ENCODE data around the gene HMBS. TPM values are rescaled to one million over a fixed set of nuclear protein-coding genes. Genes with fewer than 3 reads are reported as not detected.
"Not testable (repeated sequence)": the region's sequence is repeated elsewhere in the genome, so short reads cannot be mapped to it uniquely, and the experiment has no call there.

Gene HMBS
- total and polyA plus RNA-seq, 5 donors from 2014 or later, result 5.9 to 15.5 (median 13.3) TPM

- peak overlapping the region; percentile 92 for H3K27ac ChIP-seq (ENCODE audit: insufficient read depth, low read length, poor library complexity, severe bottlenecking)
- H3K4me1 ChIP-seq (ENCODE audit: control insufficient read depth, insufficient read depth, low read length, poor library complexity, severe bottlenecking), result peaks cover 26% of the 10 kb centered on the region
- peaks cover 24% of the 10 kb centered on the region for H3K36me3 Mint-ChIP-seq
- H3K9me3 Mint-ChIP-seq, result no peaks in the 10 kb centered on the region
- H3K4me3 ChIP-seq (ENCODE audit: low read depth, low read length), result peak overlapping the region; percentile 77
- H3K27me3 ChIP-seq (ENCODE audit: control insufficient read depth, insufficient read depth, low read length), result no peaks in the 10 kb centered on the region
- ATAC-seq (ENCODE audit: low read depth in 2 of 2) (no peak), DNase-seq (peak; percentile 40 to 52 (median 48))
- peak overlapping the region; percentile 96 to 99 (median 98) for H3K4me3 Mint-ChIP-seq
- peaks cover 6 to 52% (median 23%) of the 10 kb centered on the region in 4 donors for H3K4me1 Mint-ChIP-seq
- no peaks in the 10 kb centered on the region for H3K9me3 ChIP-seq (ENCODE audit: control insufficient read depth in 2 of 2, low read length in 2 of 2)
- no peaks in the 10 kb centered on the region for H3K27me3 Mint-ChIP-seq
- peaks cover 37% of the 10 kb centered on the region for H3K36me3 ChIP-seq (ENCODE audit: control insufficient read depth, insufficient read depth, low read length)
- peak overlapping the region in 2 of 3 donors; percentile 97 for H3K27ac Mint-ChIP-seq
These were observed 28.2 kb upstream of the HMBS start for GRCh38 chr11:119056421-119056999.

DNA sequence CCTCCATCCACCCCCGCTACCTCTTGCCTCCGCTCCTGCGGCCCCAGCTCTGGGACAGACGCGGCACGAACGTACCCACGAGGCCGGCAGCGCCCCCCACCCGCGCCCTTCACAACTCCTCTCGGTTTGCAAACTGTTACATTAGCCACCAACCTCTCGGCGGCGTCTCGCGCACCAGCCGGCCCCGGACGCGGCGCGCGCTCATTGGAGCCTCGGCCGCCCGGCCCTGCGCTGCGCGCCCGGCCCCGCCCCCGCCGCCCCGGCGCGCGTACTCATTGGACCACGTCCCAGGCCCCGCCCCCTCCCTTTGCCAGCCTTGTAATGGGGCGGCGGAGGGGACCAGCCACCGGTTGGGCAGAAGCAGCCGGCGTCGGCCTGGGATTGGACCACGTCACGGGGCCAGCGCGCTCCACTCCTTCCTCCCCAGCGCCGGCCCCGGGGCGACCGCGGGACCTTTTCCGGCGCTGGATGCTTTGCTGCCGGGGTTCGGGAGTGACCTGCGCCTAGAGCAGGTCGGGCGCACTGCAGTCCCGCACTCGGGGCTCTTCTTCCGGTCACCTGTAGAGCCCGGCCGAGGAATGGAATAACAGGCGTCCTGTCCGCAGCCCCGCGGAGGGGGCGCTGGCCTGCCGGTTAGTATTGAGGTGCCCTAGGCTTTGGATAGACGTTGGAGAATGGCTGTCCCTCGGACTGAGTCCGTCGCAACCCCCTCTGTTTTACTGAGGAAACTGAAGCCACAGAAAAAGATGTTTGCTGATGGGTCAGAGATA lies 27.5 kb upstream of the HMBS start, which contains the start of gene HYOU1:
Gene HYOU1, minus strand, starts transcription at position 206 of the 770 bp plus-strand sequence. CDS start 1,045 bp downstream, outside the sequence.
- Mint-ChIP-seq H3K4me3 (peak within 1 kb of the TSS; percentile 96 to 99 (median 98)), H3K4me1 (peaks cover 6 to 46% (median 22%) of the 10 kb centered on the region in 4 donors), H3K36me3 (peaks cover 24% of the 10 kb centered on the region), H3K27ac (peak within 1 kb of the TSS; percentile 97 to 98 (median 97)), H3K9me3 (no peaks in the 10 kb centered on the region), H3K27me3 (no peaks in the 10 kb centered on the region)
- DNase-seq (peak; percentile 98), ATAC-seq (ENCODE audit: low read depth in 2 of 2) (peak; percentile 95)
- Histone ChIP-seq H3K4me1 (ENCODE audit: control insufficient read depth, insufficient read depth, low read length, poor library complexity, severe bottlenecking) (peaks cover 19% of the 10 kb centered on the region), H3K36me3 (ENCODE audit: control insufficient read depth, insufficient read depth, low read length) (peaks cover 30% of the 10 kb centered on the region), H3K27ac (ENCODE audit: insufficient read depth, low read length, poor library complexity, severe bottlenecking) (peak within 1 kb of the TSS; percentile 92), H3K9me3 (ENCODE audit: control insufficient read depth in 2 of 2, low read length in 2 of 2) (no peaks in the 10 kb centered on the region), H3K27me3 (ENCODE audit: control insufficient read depth, insufficient read depth, low read length) (no peaks in the 10 kb centered on the region), H3K4me3 (ENCODE audit: low read depth, low read length) (peak within 1 kb of the TSS; percentile 89)

DNA sequence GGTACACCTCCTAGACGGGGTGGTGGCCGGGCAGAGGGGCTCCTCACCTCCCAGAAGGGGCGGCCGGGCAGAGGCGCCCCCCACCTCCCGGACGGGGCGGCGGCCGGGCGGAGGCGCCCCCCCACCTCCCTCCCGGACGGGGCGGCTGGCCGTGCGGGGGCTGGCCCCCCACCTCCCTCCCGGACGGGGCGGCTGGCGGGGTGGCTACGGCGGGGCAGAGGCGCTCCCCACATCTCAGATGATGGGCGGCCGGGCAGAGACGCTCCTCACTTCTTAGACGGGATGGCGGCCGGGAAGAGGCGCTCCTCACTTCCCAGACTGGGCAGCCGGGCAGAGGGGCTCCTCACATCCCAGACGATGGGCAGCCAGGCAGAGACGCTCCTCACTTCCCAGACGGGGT lies 25.6 kb upstream of the HMBS start:
- Mint-ChIP-seq H3K36me3 (peaks cover 10% of the 10 kb centered on the region), H3K4me1 (peaks cover 6 to 36% (median 22%) of the 10 kb centered on the region in 4 donors)
- H3K27ac Mint-ChIP-seq; H3K27me3 ChIP-seq (ENCODE audit: control insufficient read depth, insufficient read depth, low read length); H3K27ac ChIP-seq (ENCODE audit: insufficient read depth, low read length, poor library complexity, severe bottlenecking); H3K9me3 Mint-ChIP-seq; DNase-seq; ATAC-seq (ENCODE audit: low read depth in 2 of 2); H3K9me3 ChIP-seq (ENCODE audit: control insufficient read depth in 2 of 2, low read length in 2 of 2); H3K4me3 ChIP-seq (ENCODE audit: low read depth, low read length); H3K27me3 Mint-ChIP-seq; H3K4me3 Mint-ChIP-seq: not testable (repeated sequence)
- peaks cover 18% of the 10 kb centered on the region for H3K4me1 ChIP-seq (ENCODE audit: control insufficient read depth, insufficient read depth, low read length, poor library complexity, severe bottlenecking)
- peaks cover 11% of the 10 kb centered on the region for H3K36me3 ChIP-seq (ENCODE audit: control insufficient read depth, insufficient read depth, low read length)

GRCh38 chr11:119061256-119061655 lies 23.4 kb upstream of the HMBS start:
- Mint-ChIP-seq H3K9me3 (no peaks in the 10 kb centered on the region), H3K4me3 (peak overlapping the region in 1 of 4 donors; percentile 32), H3K27me3 (no peaks in the 10 kb centered on the region), H3K27ac (peak overlapping the region in 1 of 3 donors; percentile 9), H3K4me1 (peaks cover 7 to 34% (median 24%) of the 10 kb centered on the region in 4 donors), H3K36me3 (peaks cover 5% of the 10 kb centered on the region)
- peaks cover 18% of the 10 kb centered on the region for H3K4me1 ChIP-seq (ENCODE audit: control insufficient read depth, insufficient read depth, low read length, poor library complexity, severe bottlenecking)
- H3K36me3 ChIP-seq (ENCODE audit: control insufficient read depth, insufficient read depth, low read length), result no peaks in the 10 kb centered on the region
- DNase-seq (no peak), ATAC-seq (ENCODE audit: low read depth in 2 of 2) (no peak)
- no peak overlapping the region for H3K4me3 ChIP-seq (ENCODE audit: low read depth, low read length)
- H3K9me3 ChIP-seq (ENCODE audit: control insufficient read depth in 2 of 2, low read length in 2 of 2), result no peaks in the 10 kb centered on the region
- H3K27me3 ChIP-seq (ENCODE audit: control insufficient read depth, insufficient read depth, low read length), result no peaks in the 10 kb centered on the region
- no peak overlapping the region for H3K27ac ChIP-seq (ENCODE audit: insufficient read depth, low read length, poor library complexity, severe bottlenecking)

DNA sequence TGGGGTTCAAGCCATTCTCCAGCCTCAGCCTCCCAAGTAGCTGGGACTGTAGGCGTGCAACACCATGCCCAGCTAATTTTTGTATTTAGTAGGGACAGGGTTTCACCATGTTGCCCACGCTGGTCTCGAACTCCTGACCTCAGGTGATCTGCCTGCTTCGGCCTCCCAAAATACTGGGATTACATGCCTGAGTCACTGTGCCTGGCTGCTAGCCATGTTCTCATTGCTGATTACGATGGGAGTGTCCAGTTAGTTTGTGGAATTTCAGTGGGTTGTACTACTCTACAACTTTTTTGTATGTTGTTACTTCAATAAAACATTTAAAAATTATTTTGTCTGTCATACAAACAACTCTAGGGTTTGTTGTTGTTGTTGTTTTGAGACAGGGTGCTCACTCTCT lies 21.9 kb upstream of the HMBS start:
- DNase-seq (no peak), ATAC-seq (ENCODE audit: low read depth in 2 of 2) (no peak)
- Histone ChIP-seq H3K4me3 (ENCODE audit: low read depth, low read length) (no peak overlapping the region), H3K36me3 (ENCODE audit: control insufficient read depth, insufficient read depth, low read length) (no peaks in the 10 kb centered on the region), H3K27me3 (ENCODE audit: control insufficient read depth, insufficient read depth, low read length) (no peaks in the 10 kb centered on the region), H3K4me1 (ENCODE audit: control insufficient read depth, insufficient read depth, low read length, poor library complexity, severe bottlenecking) (peaks cover 25% of the 10 kb centered on the region), H3K9me3 (ENCODE audit: control insufficient read depth in 2 of 2, low read length in 2 of 2) (no peaks in the 10 kb centered on the region), H3K27ac (ENCODE audit: insufficient read depth, low read length, poor library complexity, severe bottlenecking) (no peak overlapping the region)
- Mint-ChIP-seq H3K4me3 (peak overlapping the region in 1 of 4 donors; percentile 3), H3K36me3 (peaks cover 5% of the 10 kb centered on the region), H3K27me3 (no peaks in the 10 kb centered on the region), H3K9me3 (no peaks in the 10 kb centered on the region), H3K4me1 (peaks cover 12 to 39% (median 24%) of the 10 kb centered on the region in 4 donors), H3K27ac (no peak overlapping the region)

DNA sequence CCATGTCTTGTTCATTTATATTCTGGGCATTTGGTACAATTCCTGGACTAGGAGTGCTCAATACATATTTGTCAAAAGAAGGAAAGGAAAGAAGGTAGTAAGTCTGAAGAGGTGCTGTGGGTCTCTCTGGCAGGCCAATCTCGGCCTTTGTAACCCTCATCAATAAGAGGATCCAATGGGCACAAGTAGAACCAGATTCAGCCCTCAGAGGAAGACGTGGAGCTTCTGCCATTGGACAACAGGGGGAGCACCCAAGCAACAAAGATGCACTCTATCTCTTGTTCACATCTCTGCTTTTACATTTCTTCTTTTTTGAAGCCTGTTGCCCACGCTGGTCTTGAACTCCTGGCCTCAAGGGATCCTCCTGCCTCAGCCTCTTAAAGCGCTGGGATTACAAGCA lies 19.3 kb upstream of the HMBS start:
- Histone ChIP-seq H3K27me3 (ENCODE audit: control insufficient read depth, insufficient read depth, low read length) (no peaks in the 10 kb centered on the region), H3K36me3 (ENCODE audit: control insufficient read depth, insufficient read depth, low read length) (peaks cover 4% of the 10 kb centered on the region), H3K27ac (ENCODE audit: insufficient read depth, low read length, poor library complexity, severe bottlenecking) (peak overlapping the region; percentile 27), H3K4me1 (ENCODE audit: control insufficient read depth, insufficient read depth, low read length, poor library complexity, severe bottlenecking) (peaks cover 37% of the 10 kb centered on the region), H3K4me3 (ENCODE audit: low read depth, low read length) (no peak overlapping the region), H3K9me3 (ENCODE audit: control insufficient read depth in 2 of 2, low read length in 2 of 2) (no peaks in the 10 kb centered on the region)
- H3K4me3 Mint-ChIP-seq, result peak overlapping the region; percentile 44 to 86 (median 74)
- H3K27me3 Mint-ChIP-seq, result no peaks in the 10 kb centered on the region
- H3K36me3 Mint-ChIP-seq, result peaks cover 11% of the 10 kb centered on the region
- H3K27ac Mint-ChIP-seq, result peak overlapping the region in 2 of 3 donors; percentile 73 to 88
- H3K9me3 Mint-ChIP-seq, result no peaks in the 10 kb centered on the region
- peaks cover 12 to 52% (median 28%) of the 10 kb centered on the region in 4 donors for H3K4me1 Mint-ChIP-seq
- ATAC-seq (ENCODE audit: low read depth in 2 of 2) (no peak), DNase-seq (peak in 2 of 3 donors; percentile 56 to 77)

GRCh38 chr11:119067371-119068222 lies 17.1 kb upstream of the HMBS start, which contains the start of gene VPS11:
TSS of gene VPS11 (plus strand) at chr11:119067818. CDS start at chr11:119067824, 6 bp downstream.
- no peaks in the 10 kb centered on the region for H3K27me3 Mint-ChIP-seq
- peak within 1 kb of the TSS; percentile 97 to 99 (median 98) for H3K27ac Mint-ChIP-seq
- peak; percentile 96 to 99 for ATAC-seq (ENCODE audit: low read depth in 2 of 2)
- Histone ChIP-seq H3K4me3 (ENCODE audit: low read depth, low read length) (peak within 1 kb of the TSS; percentile 98), H3K36me3 (ENCODE audit: control insufficient read depth, insufficient read depth, low read length) (peaks cover 18% of the 10 kb centered on the region), H3K4me1 (ENCODE audit: control insufficient read depth, insufficient read depth, low read length, poor library complexity, severe bottlenecking) (peaks cover 37% of the 10 kb centered on the region), H3K9me3 (ENCODE audit: control insufficient read depth in 2 of 2, low read length in 2 of 2) (no peaks in the 10 kb centered on the region), H3K27ac (ENCODE audit: insufficient read depth, low read length, poor library complexity, severe bottlenecking) (peak within 1 kb of the TSS; percentile 95), H3K27me3 (ENCODE audit: control insufficient read depth, insufficient read depth, low read length) (no peaks in the 10 kb centered on the region)
- H3K9me3 Mint-ChIP-seq, result no peaks in the 10 kb centered on the region
- peak; percentile 96 to 99 (median 99) for DNase-seq
- peaks cover 12 to 53% (median 32%) of the 10 kb centered on the region in 4 donors for H3K4me1 Mint-ChIP-seq
- peak within 1 kb of the TSS; percentile 88 to 95 (median 94) for H3K4me3 Mint-ChIP-seq
- peaks cover 25% of the 10 kb centered on the region for H3K36me3 Mint-ChIP-seq
